ENCODE results near the gene DNAL4. TPM values are rescaled to one million over a fixed set of nuclear protein-coding genes. Genes with fewer than 3 reads are reported as not detected.

Gene DNAL4
- total and polyA plus RNA-seq, 2 donors (not counting 3 experiments of a cell fraction or from before 2014, with no cell fraction given) = 12.9 to 22.7 TPM

DNA sequence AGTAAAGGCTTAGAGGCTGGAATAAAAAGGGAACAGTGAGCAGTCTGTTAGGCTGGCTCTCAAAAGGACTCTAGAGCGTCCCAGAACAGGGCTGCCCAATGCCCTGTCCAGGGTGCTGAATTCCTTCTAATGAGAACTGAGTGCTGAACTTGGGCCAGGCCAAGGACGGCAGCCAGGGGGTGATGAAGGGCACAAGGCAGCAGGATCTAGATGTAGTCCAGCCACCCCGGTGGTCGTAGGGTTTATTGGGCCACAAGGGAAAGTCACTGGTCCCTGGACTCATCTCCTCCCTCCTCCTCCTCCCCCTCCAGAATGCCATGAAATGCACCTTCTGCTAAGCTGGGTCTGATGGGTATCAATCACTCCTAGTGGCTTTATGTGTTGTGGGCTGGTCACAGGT is 30.6 kb upstream of the DNAL4 start:
- H3K9me1 ChIP-seq (replicated peaks; ENCODE audit: control insufficient read depth, extremely low read depth, insufficient read depth, low read length) = no peaks in the 10 kb centered on the region
- no peak for TF ChIP-seq FOS (IDR thresholded peaks at IDR 0.05; ENCODE audit: borderline replicate concordance, insufficient read depth, low read length)
- no peak for TF ChIP-seq EZH2 (IDR thresholded peaks at IDR 0.05; ENCODE audit: borderline replicate concordance, low read depth, low read length, severe bottlenecking)
- TF ChIP-seq MYC (IDR thresholded peaks at IDR 0.05; ENCODE audit: low read depth, low read length) = no peak
- TF ChIP-seq, protein P1, sequence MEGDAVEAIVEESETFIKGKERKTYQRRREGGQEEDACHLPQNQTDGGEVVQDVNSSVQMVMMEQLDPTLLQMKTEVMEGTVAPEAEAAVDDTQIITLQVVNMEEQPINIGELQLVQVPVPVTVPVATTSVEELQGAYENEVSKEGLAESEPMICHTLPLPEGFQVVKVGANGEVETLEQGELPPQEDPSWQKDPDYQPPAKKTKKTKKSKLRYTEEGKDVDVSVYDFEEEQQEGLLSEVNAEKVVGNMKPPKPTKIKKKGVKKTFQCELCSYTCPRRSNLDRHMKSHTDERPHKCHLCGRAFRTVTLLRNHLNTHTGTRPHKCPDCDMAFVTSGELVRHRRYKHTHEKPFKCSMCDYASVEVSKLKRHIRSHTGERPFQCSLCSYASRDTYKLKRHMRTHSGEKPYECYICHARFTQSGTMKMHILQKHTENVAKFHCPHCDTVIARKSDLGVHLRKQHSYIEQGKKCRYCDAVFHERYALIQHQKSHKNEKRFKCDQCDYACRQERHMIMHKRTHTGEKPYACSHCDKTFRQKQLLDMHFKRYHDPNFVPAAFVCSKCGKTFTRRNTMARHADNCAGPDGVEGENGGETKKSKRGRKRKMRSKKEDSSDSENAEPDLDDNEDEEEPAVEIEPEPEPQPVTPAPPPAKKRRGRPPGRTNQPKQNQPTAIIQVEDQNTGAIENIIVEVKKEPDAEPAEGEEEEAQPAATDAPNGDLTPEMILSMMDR (IDR thresholded peaks at IDR 0.05; ENCODE audit: extremely low read depth in 1 of 2, insufficient read depth in 1 of 2, low read depth in 1 of 2, low read length in 2 of 2) = peak; percentile 29 to 57
- no peaks in the 10 kb centered on the region for H3K36me3 ChIP-seq (ENCODE audit: control insufficient read depth in 2 of 2, extremely low read depth in 1 of 2, insufficient read depth in 2 of 2, low read length in 2 of 2)
- BruUV-seq (replicated peaks) = no TSS peak
- dilution Hi-C loops (cut with MboI; ENCODE audit: extremely low pct_ligation_motif_present, low sequenced_read_pairs) = no loop called here
- POLR2A ChIA-PET = no interaction called here
- H3K79me2 ChIP-seq (ENCODE audit: control insufficient read depth, insufficient read depth, low read length) = no peaks in the 10 kb centered on the region
- FAIRE-seq (peak; percentile 84), DNase-seq (ENCODE audit: low read depth, low spot score) (peak; percentile 69)
- H3K4me2 ChIP-seq (ENCODE audit: insufficient read depth, low read length) = no peak overlapping the region
- H3K27ac ChIP-seq (ENCODE audit: insufficient read depth, low read depth, low read length) = no peak overlapping the region
- no peak overlapping the region for H3K4me3 ChIP-seq (replicated peaks in 1 of 3; ENCODE audit: insufficient read depth in 1 of 3, low read depth in 1 of 3, low read length in 3 of 3)
- H3K9ac ChIP-seq (replicated peaks; ENCODE audit: extremely low read depth, insufficient read depth, low read length) = no peak overlapping the region
- no peaks in the 10 kb centered on the region for H3K27me3 ChIP-seq (ENCODE audit: control insufficient read depth in 2 of 2, insufficient read depth in 2 of 2, low read length in 2 of 2)
- H2AFZ ChIP-seq (ENCODE audit: low read depth, low read length) = no peak overlapping the region
- no peaks in the 10 kb centered on the region for H3K9me3 ChIP-seq (replicated peaks; ENCODE audit: control insufficient read depth, insufficient read depth, low read length)
- H4K20me1 ChIP-seq (replicated peaks; ENCODE audit: control insufficient read depth, extremely low read depth, insufficient read depth, low read length) = no peaks in the 10 kb centered on the region
- CTCF ChIA-PET = interaction anchor here (2.6 kb wide), 1 partner anchor 55 kb away, joined by 16 read pairs; no protein-coding TSS in a partner anchor
- no peaks in the 10 kb centered on the region for H3K4me1 ChIP-seq (ENCODE audit: control insufficient read depth, extremely low read depth, insufficient read depth, low read length)
- intact Hi-C loops (cut with micrococcal nuclease) = no loop called here

DNA sequence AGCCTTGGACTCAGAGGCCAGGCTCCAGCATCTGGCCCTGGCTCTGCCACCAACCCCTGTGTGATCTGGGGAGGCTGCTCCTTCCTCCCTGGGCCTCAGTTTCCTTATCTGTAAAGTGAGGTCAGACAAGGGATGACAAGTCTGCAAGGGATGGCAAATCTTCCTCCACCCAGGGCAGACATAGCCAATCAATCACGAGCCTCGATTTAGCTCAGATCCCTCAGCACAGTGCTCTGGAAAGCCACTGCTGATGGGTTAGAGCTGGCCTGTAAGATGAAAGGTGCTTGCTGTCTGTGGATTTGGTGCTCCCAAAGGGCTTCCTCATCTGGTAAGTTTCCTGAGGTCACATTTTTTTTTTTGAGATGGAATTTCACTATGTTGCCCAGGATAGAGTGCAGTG is 29.7 kb upstream of the DNAL4 start:
- H3K27ac ChIP-seq (ENCODE audit: insufficient read depth, low read depth, low read length) = no peak overlapping the region
- no peaks in the 10 kb centered on the region for H4K20me1 ChIP-seq (replicated peaks; ENCODE audit: control insufficient read depth, extremely low read depth, insufficient read depth, low read length)
- POLR2A ChIA-PET = no interaction called here
- H3K79me2 ChIP-seq (ENCODE audit: control insufficient read depth, insufficient read depth, low read length) = no peaks in the 10 kb centered on the region
- no peaks in the 10 kb centered on the region for H3K9me3 ChIP-seq (replicated peaks; ENCODE audit: control insufficient read depth, insufficient read depth, low read length)
- H3K9ac ChIP-seq (replicated peaks; ENCODE audit: extremely low read depth, insufficient read depth, low read length) = no peak overlapping the region
- H3K9me1 ChIP-seq (replicated peaks; ENCODE audit: control insufficient read depth, extremely low read depth, insufficient read depth, low read length) = no peaks in the 10 kb centered on the region
- H3K27me3 ChIP-seq (ENCODE audit: control insufficient read depth in 2 of 2, insufficient read depth in 2 of 2, low read length in 2 of 2) = peaks cover 0 to 1% of the 10 kb centered on the region in 2 experiments
- no peaks in the 10 kb centered on the region for H3K4me1 ChIP-seq (ENCODE audit: control insufficient read depth, extremely low read depth, insufficient read depth, low read length)
- BruUV-seq (replicated peaks) = no TSS peak
- H2AFZ ChIP-seq (ENCODE audit: low read depth, low read length) = no peak overlapping the region
- H3K4me2 ChIP-seq (ENCODE audit: insufficient read depth, low read length) = no peak overlapping the region
- H3K36me3 ChIP-seq (ENCODE audit: control insufficient read depth in 2 of 2, extremely low read depth in 1 of 2, insufficient read depth in 2 of 2, low read length in 2 of 2) = no peaks in the 10 kb centered on the region
- FAIRE-seq (no peak), DNase-seq (ENCODE audit: low read depth, low spot score) (no peak)
- intact Hi-C loops (cut with micrococcal nuclease) = no loop called here
- dilution Hi-C loops (cut with MboI; ENCODE audit: extremely low pct_ligation_motif_present, low sequenced_read_pairs) = no loop called here
- TF ChIP-seq FOS (IDR thresholded peaks at IDR 0.05; ENCODE audit: borderline replicate concordance, insufficient read depth, low read length) (no peak), MYC (IDR thresholded peaks at IDR 0.05; ENCODE audit: low read depth, low read length) (no peak), JUN (IDR thresholded peaks at IDR 0.05; ENCODE audit: borderline replicate concordance, insufficient read depth, insufficient read length, low read depth) (no peak), POLR2AphosphoS5 (IDR thresholded peaks at IDR 0.05; ENCODE audit: insufficient read depth, low read depth, low read length) (no peak), EZH2 (IDR thresholded peaks at IDR 0.05; ENCODE audit: borderline replicate concordance, low read depth, low read length, severe bottlenecking) (no peak), GATA2 (IDR thresholded peaks at IDR 0.05; ENCODE audit: insufficient read depth, insufficient read length, low read depth, low read length) (no peak), POLR2A (IDR thresholded peaks at IDR 0.05; ENCODE audit: low read depth, low read length) (no peak)
- TF ChIP-seq, protein P2, sequence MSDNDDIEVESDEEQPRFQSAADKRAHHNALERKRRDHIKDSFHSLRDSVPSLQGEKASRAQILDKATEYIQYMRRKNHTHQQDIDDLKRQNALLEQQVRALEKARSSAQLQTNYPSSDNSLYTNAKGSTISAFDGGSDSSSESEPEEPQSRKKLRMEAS (IDR thresholded peaks at IDR 0.05; ENCODE audit: insufficient read depth, insufficient read length) = no peak
- TF ChIP-seq, protein P1 (IDR thresholded peaks at IDR 0.05; ENCODE audit: extremely low read depth in 1 of 2, insufficient read depth in 1 of 2, low read depth in 1 of 2, low read length in 2 of 2) = no peak
- H3K4me3 ChIP-seq (replicated peaks in 1 of 3; ENCODE audit: insufficient read depth in 1 of 3, low read depth in 1 of 3, low read length in 3 of 3) = no peak overlapping the region
- CTCF ChIA-PET = interaction anchor here (0.6 to 2.6 kb wide), 3 partner anchors 13 to 54 kb away, joined by 3 to 16 read pairs (median 3); no protein-coding TSS in a partner anchor
